ENCODE results near the gene PPP2R2D.

GRCh38 chr10:131947631-131948347 is 47.0 kb downstream of the PPP2R2D start:
- TF ChIP-seq EZH2phosphoT487 (IDR thresholded peaks at IDR 0.05; ENCODE audit: low read depth, severe bottlenecking, unreplicated experiment): no peak
- no peak for TF ChIP-seq CTCF (IDR thresholded peaks at IDR 0.05; ENCODE audit: poor library complexity)
- TF ChIP-seq EZH2 (IDR thresholded peaks at IDR 0.05; ENCODE audit: borderline replicate concordance): no peak

Data from hepatocyte (in vitro differentiated cells).